ENCODE data around the gene FAM234B. TPM values are rescaled to one million over a fixed set of nuclear protein-coding genes. Genes with fewer than 3 reads are reported as not detected.
"Not testable (repeated sequence)": the region's sequence is repeated elsewhere in the genome, so short reads cannot be mapped to it uniquely, and the experiment has no call there.

Gene FAM234B
- total RNA-seq, 1 experiment from 2014 or later: 0.76 TPM

- no peak for DNase-seq (ENCODE audit: low spot score)
These were observed 16.4 kb downstream of the FAM234B start for GRCh38 chr12:13060581-13060980.

- no peak for DNase-seq (ENCODE audit: low spot score)
These were observed 17.2 kb downstream of the FAM234B start for GRCh38 chr12:13061377-13061776.

GRCh38 chr12:13062669-13063068 is 18.5 kb downstream of the FAM234B start:
- no peak for DNase-seq (ENCODE audit: low spot score)

GRCh38 chr12:13066014-13066413 is 21.8 kb downstream of the FAM234B start:
- no peak for DNase-seq (ENCODE audit: low spot score)

GRCh38 chr12:13066459-13066858 is 22.3 kb downstream of the FAM234B start:
- no peak for DNase-seq (ENCODE audit: low spot score)

- no peak for DNase-seq (ENCODE audit: low spot score)
These were observed 23.1 kb downstream of the FAM234B start for GRCh38 chr12:13067322-13067721.

GRCh38 chr12:13069380-13069779 is 25.2 kb downstream of the FAM234B start:
- DNase-seq (ENCODE audit: low spot score): no peak

- no peak for DNase-seq (ENCODE audit: low spot score)
These were observed 27.4 kb downstream of the FAM234B start for GRCh38 chr12:13071305-13072280.

GRCh38 chr12:13073173-13073572 is 29.0 kb downstream of the FAM234B start:
- no peak for DNase-seq (ENCODE audit: low spot score)

GRCh38 chr12:13074396-13075117 is 30.4 kb downstream of the FAM234B start:
- no peak for DNase-seq (ENCODE audit: low spot score)

- DNase-seq (ENCODE audit: low spot score): no peak
These were observed 30.9 kb downstream of the FAM234B start for GRCh38 chr12:13075118-13075480.

GRCh38 chr12:13075786-13076570 is 31.8 kb downstream of the FAM234B start:
- DNase-seq (ENCODE audit: low spot score): no peak

GRCh38 chr12:13079440-13079906 is 35.3 kb downstream of the FAM234B start:
- peak; percentile 37 for DNase-seq (ENCODE audit: low spot score)

GRCh38 chr12:13080266-13080665 is 36.1 kb downstream of the FAM234B start:
- no peak for DNase-seq (ENCODE audit: low spot score)

- DNase-seq (ENCODE audit: low spot score): no peak
These were observed 38.7 kb downstream of the FAM234B start for GRCh38 chr12:13082861-13083260.

GRCh38 chr12:13083638-13084037 is 39.5 kb downstream of the FAM234B start:
- DNase-seq (ENCODE audit: low spot score): not testable (repeated sequence)

- DNase-seq (ENCODE audit: low spot score): no peak
These were observed 40.9 kb downstream of the FAM234B start for GRCh38 chr12:13084898-13085640.

- DNase-seq (ENCODE audit: low spot score): no peak
These were observed 41.9 kb downstream of the FAM234B start for GRCh38 chr12:13085968-13086686.

GRCh38 chr12:13087766-13088165 is 43.6 kb downstream of the FAM234B start:
- no peak for DNase-seq (ENCODE audit: low spot score)

GRCh38 chr12:13088496-13088895 is 44.3 kb downstream of the FAM234B start:
- no peak for DNase-seq (ENCODE audit: low spot score)
